Tibial artery (tissue), 4 donors: ENCODE data around the gene OR6B3.

Source experiments
- DNase-seq, 2 donors: peaks; one replicate each; pipeline ENCODE4 v3.0.0-alpha.2; 2019
- H3K27ac ChIP-seq, 2 donors: fragments of 200-600 bp; sonication (generic) in 1 of 2; 1 replicate in 1 of 2; 2 replicates in 1 of 2; pipeline ENCODE4 v1.5.1; 2018 to 2019; ENCODE audit warnings: mild to moderate bottlenecking in 1 of 2
- H3K27me3 ChIP-seq, 2 donors: fragments of 200-600 bp; sonication (generic) in 1 of 2; one replicate each; pipeline versions ENCODE4 v1.5.1 to v1.6.0; 2016 to 2019
- H3K36me3 ChIP-seq, 3 donors: fragments of 200-600 bp; sonication (generic) in 2 of 3; one replicate each; pipeline ENCODE4 v1.5.1; 2016 to 2019; ENCODE audit warnings: mild to moderate bottlenecking in 2 of 3
- H3K4me1 ChIP-seq, 4 donors: fragments of 200-600 bp; sonication (generic) in 2 of 4; 1 replicate in 3 of 4; 2 replicates in 1 of 4; pipeline ENCODE4 v1.5.1; 2016 to 2019
- H3K4me3 ChIP-seq, 2 donors: fragments of 200-600 bp; sonication (generic) in 1 of 2; 1 replicate in 1 of 2; 2 replicates in 1 of 2; pipeline ENCODE4 v1.5.1; 2018 to 2019; ENCODE audit warnings: mild to moderate bottlenecking in 2 of 2
- H3K9me3 ChIP-seq, 3 donors: fragments of 200-600 bp; sonication (generic) in 1 of 3; one replicate each; pipeline ENCODE4 v1.5.1; 2016 to 2019
- intact Hi-C: fragments of 100-400 bp; cut with DNase I; formaldehyde crosslinking; loops from one replicate; pipeline ENCODE4 v1.15.0; 2023; ENCODE audit warnings: low total_unique reads
- TF ChIP-seq, protein P1 (sequence below), 2 experiments: fragments of 200-600 bp in 1 of 2; fragments of 450-650 bp in 1 of 2; IDR thresholded peaks; one replicate each; pipeline ENCODE4 v1.5.1; 2017 to 2019; ENCODE audit warnings: antibody characterized with exemption in 2 of 2, mild to moderate bottlenecking in 1 of 2, moderate library complexity in 1 of 2

Gene OR6B3

DNA sequence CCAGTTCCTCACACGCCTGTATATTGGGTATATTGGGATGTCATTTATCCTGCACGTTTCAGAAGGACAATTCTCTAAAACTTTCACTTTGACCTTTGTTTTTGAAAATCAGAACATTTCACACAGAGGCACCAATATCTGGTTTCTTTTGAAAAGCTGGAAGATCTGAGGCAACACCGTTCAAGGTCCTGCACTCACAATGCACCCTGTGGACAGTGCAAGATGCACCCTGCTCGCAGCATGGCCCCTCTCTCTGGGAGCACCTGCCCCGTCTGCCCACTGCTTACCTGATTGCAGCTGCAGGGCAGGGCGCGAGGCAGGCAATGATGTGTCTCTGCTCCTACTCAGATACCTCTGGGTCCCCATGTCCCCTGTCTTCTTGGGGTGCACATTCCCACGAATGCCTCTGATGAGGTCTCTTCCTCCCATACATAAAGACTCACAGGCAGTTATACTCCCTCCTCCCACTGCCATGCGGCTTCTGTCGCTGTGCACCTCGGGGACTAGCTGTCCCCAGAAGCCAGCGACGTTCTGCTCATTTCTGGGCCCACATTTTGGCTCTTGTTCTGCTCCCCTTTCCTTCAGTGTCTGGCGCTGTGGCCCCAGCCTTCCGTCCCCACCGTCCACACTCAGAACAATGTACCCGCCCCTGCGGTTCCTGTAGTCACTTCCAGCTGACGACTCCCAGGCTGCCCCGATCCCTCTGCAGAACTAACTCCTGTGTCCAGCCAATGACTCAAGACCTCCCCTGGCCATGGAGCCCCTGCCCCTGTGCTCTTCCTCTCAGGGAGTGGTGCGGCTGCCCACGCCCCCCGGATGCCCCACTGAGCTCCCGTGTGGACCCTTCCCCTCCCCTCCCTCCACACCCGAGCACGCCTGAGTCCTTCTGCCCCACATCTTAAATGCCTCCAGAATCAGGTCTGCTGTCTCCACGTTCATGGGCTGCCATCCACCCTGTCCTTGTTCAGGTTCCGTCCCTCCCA, at the start of gene OR6B3:
Gene OR6B3, minus strand, starts transcription at position 349 of the 983 bp plus-strand sequence.
- no peaks in the 10 kb centered on the region for H3K36me3 ChIP-seq
- no peaks in the 10 kb centered on the region for H3K4me1 ChIP-seq
- peaks cover 0 to 57% of the 10 kb centered on the region in 2 donors for H3K27me3 ChIP-seq
- no peak for DNase-seq
- no peaks in the 10 kb centered on the region for H3K9me3 ChIP-seq
- no peak within 1 kb of the TSS for H3K27ac ChIP-seq
- TF ChIP-seq, protein P1, sequence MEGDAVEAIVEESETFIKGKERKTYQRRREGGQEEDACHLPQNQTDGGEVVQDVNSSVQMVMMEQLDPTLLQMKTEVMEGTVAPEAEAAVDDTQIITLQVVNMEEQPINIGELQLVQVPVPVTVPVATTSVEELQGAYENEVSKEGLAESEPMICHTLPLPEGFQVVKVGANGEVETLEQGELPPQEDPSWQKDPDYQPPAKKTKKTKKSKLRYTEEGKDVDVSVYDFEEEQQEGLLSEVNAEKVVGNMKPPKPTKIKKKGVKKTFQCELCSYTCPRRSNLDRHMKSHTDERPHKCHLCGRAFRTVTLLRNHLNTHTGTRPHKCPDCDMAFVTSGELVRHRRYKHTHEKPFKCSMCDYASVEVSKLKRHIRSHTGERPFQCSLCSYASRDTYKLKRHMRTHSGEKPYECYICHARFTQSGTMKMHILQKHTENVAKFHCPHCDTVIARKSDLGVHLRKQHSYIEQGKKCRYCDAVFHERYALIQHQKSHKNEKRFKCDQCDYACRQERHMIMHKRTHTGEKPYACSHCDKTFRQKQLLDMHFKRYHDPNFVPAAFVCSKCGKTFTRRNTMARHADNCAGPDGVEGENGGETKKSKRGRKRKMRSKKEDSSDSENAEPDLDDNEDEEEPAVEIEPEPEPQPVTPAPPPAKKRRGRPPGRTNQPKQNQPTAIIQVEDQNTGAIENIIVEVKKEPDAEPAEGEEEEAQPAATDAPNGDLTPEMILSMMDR (IDR thresholded peaks at IDR 0.05): no peak
- no peak within 1 kb of the TSS for H3K4me3 ChIP-seq
- intact Hi-C loops: no loop called here

- Histone ChIP-seq H3K4me1 (no peaks in the 10 kb centered on the region), H3K4me3 (no peak overlapping the region), H3K27ac (no peak overlapping the region), H3K9me3 (peaks cover 0 to 8% (median 0%) of the 10 kb centered on the region in 3 donors), H3K36me3 (peaks cover 0 to 4% (median 0%) of the 10 kb centered on the region in 3 donors), H3K27me3 (peaks cover 0 to 35% of the 10 kb centered on the region in 2 donors)
- TF ChIP-seq, protein P1 (IDR thresholded peaks at IDR 0.05): no peak
- intact Hi-C loops: no loop called here
- no peak for DNase-seq
These were observed 45.0 kb upstream of the OR6B3 start for GRCh38 chr2:240098349-240098748.

GRCh38 chr2:240095556-240096523, 42.5 kb upstream of the OR6B3 start:
- DNase-seq: no peak
- Histone ChIP-seq H3K36me3 (peaks cover 0 to 4% (median 0%) of the 10 kb centered on the region in 3 donors), H3K9me3 (peaks cover 0 to 8% (median 0%) of the 10 kb centered on the region in 3 donors), H3K27ac (no peak overlapping the region), H3K4me3 (no peak overlapping the region), H3K4me1 (no peaks in the 10 kb centered on the region), H3K27me3 (peaks cover 0 to 36% of the 10 kb centered on the region in 2 donors)
- intact Hi-C loops: no loop called here
- TF ChIP-seq, protein P1 (IDR thresholded peaks at IDR 0.05): no peak

- intact Hi-C loops: loop anchor here (10.0 kb wide), 1 partner anchor 65 kb away; no protein-coding TSS in a partner anchor
- no peak overlapping the region for H3K27ac ChIP-seq
- no peak overlapping the region for H3K4me3 ChIP-seq
- H3K27me3 ChIP-seq: peaks cover 0 to 11% of the 10 kb centered on the region in 2 donors
- no peak for DNase-seq
- peaks cover 0 to 18% (median 5%) of the 10 kb centered on the region in 3 donors for H3K9me3 ChIP-seq
- no peaks in the 10 kb centered on the region for H3K4me1 ChIP-seq
- H3K36me3 ChIP-seq: no peaks in the 10 kb centered on the region
- TF ChIP-seq, protein P1 (IDR thresholded peaks at IDR 0.05): no peak
These were observed 36.0 kb upstream of the OR6B3 start for GRCh38 chr2:240089306-240089705.

GRCh38 chr2:240086563-240086962, 33.2 kb upstream of the OR6B3 start:
- TF ChIP-seq, protein P1 (IDR thresholded peaks at IDR 0.05): no peak
- intact Hi-C loops: loop anchor here (10.0 kb wide), 1 partner anchor 68 kb away; no protein-coding TSS in a partner anchor
- no peak for DNase-seq
- H3K4me3 ChIP-seq: no peak overlapping the region
- peaks cover 0 to 18% (median 5%) of the 10 kb centered on the region in 3 donors for H3K9me3 ChIP-seq
- H3K4me1 ChIP-seq: no peaks in the 10 kb centered on the region
- H3K27me3 ChIP-seq: peaks cover 0 to 7% of the 10 kb centered on the region in 2 donors
- H3K27ac ChIP-seq: no peak overlapping the region
- no peaks in the 10 kb centered on the region for H3K36me3 ChIP-seq
